ENCODE data around the gene INO80.
A peak's percentile ranks its signal among the peaks of the same experiment; 100 is the strongest.
"Not testable (repeated sequence)": the region's sequence is repeated elsewhere in the genome, so short reads cannot be mapped to it uniquely, and the experiment has no call there.

Gene INO80

GRCh38 chr15:40955141-40955903 lies 160.8 kb downstream of the INO80 start:
- no peaks in the 10 kb centered on the region for H3K9me3 ChIP-seq (ENCODE audit: control insufficient read depth in 2 of 2, low read length in 2 of 2)
- no peak overlapping the region for H3K27ac ChIP-seq (ENCODE audit: low read depth in 2 of 2, low read length in 2 of 2)
- H3K4me1 ChIP-seq (ENCODE audit: control insufficient read depth in 2 of 2, insufficient read depth in 2 of 2, low read length in 2 of 2): peaks cover 8 to 19% of the 10 kb centered on the region in 2 donors
- H3K9ac ChIP-seq (ENCODE audit: low read depth in 1 of 2, low read length in 2 of 2): peak overlapping the region in 1 of 2 donors; percentile 17
- H3K27me3 ChIP-seq (ENCODE audit: control insufficient read depth in 2 of 2, insufficient read depth in 2 of 2, low read length in 2 of 2): no peaks in the 10 kb centered on the region
- no peaks in the 10 kb centered on the region for H3K36me3 ChIP-seq (ENCODE audit: control insufficient read depth in 2 of 2, insufficient read depth in 2 of 2, low read length in 2 of 2)
- no peak overlapping the region for H3K4me3 ChIP-seq (ENCODE audit: low read length in 2 of 2)

GRCh38 chr15:40954158-40954848 lies 161.8 kb downstream of the INO80 start:
- not testable (repeated sequence) for H3K9me3 ChIP-seq (ENCODE audit: control insufficient read depth in 2 of 2, low read length in 2 of 2); H3K27ac ChIP-seq (ENCODE audit: low read depth in 2 of 2, low read length in 2 of 2); H3K9ac ChIP-seq (ENCODE audit: low read depth in 1 of 2, low read length in 2 of 2); H3K36me3 ChIP-seq (ENCODE audit: control insufficient read depth in 2 of 2, insufficient read depth in 2 of 2, low read length in 2 of 2); H3K27me3 ChIP-seq (ENCODE audit: control insufficient read depth in 2 of 2, insufficient read depth in 2 of 2, low read length in 2 of 2)
- peak overlapping the region in 1 of 2 donors; percentile 79 for H3K4me3 ChIP-seq (ENCODE audit: low read length in 2 of 2)
- peaks cover 14 to 22% of the 10 kb centered on the region in 2 donors for H3K4me1 ChIP-seq (ENCODE audit: control insufficient read depth in 2 of 2, insufficient read depth in 2 of 2, low read length in 2 of 2)

- Histone ChIP-seq H3K27me3 (ENCODE audit: control insufficient read depth in 2 of 2, insufficient read depth in 2 of 2, low read length in 2 of 2) (no peaks in the 10 kb centered on the region), H3K27ac (ENCODE audit: low read depth in 2 of 2, low read length in 2 of 2) (peak overlapping the region in 1 of 2 donors; percentile 53), H3K4me1 (ENCODE audit: control insufficient read depth in 2 of 2, insufficient read depth in 2 of 2, low read length in 2 of 2) (peaks cover 15 to 24% of the 10 kb centered on the region in 2 donors), H3K9ac (ENCODE audit: low read depth in 1 of 2, low read length in 2 of 2) (peak overlapping the region; percentile 54 to 72), H3K36me3 (ENCODE audit: control insufficient read depth in 2 of 2, insufficient read depth in 2 of 2, low read length in 2 of 2) (no peaks in the 10 kb centered on the region), H3K9me3 (ENCODE audit: control insufficient read depth in 2 of 2, low read length in 2 of 2) (no peaks in the 10 kb centered on the region), H3K4me3 (ENCODE audit: low read length in 2 of 2) (peak overlapping the region; percentile 79 to 84)
These were observed 162.4 kb downstream of the INO80 start for GRCh38 chr15:40953713-40954074.

GRCh38 chr15:40952901-40953712 lies 163.0 kb downstream of the INO80 start, which contains the start of gene CHAC1:
CHAC1 (plus strand) TSS chr15:40953471; CDS start chr15:40953584, 113 bp downstream.
- peak within 1 kb of the TSS; percentile 79 to 84 for H3K4me3 ChIP-seq (ENCODE audit: low read length in 2 of 2)
- peaks cover 15 to 24% of the 10 kb centered on the region in 2 donors for H3K4me1 ChIP-seq (ENCODE audit: control insufficient read depth in 2 of 2, insufficient read depth in 2 of 2, low read length in 2 of 2)
- peak within 1 kb of the TSS; percentile 83 to 89 for H3K27ac ChIP-seq (ENCODE audit: low read depth in 2 of 2, low read length in 2 of 2)
- no peaks in the 10 kb centered on the region for H3K27me3 ChIP-seq (ENCODE audit: control insufficient read depth in 2 of 2, insufficient read depth in 2 of 2, low read length in 2 of 2)
- no peaks in the 10 kb centered on the region for H3K36me3 ChIP-seq (ENCODE audit: control insufficient read depth in 2 of 2, insufficient read depth in 2 of 2, low read length in 2 of 2)
- peak within 1 kb of the TSS; percentile 72 to 79 for H3K9ac ChIP-seq (ENCODE audit: low read depth in 1 of 2, low read length in 2 of 2)
- H3K9me3 ChIP-seq (ENCODE audit: control insufficient read depth in 2 of 2, low read length in 2 of 2): no peaks in the 10 kb centered on the region

GRCh38 chr15:40952301-40952900 lies 163.7 kb downstream of the INO80 start:
- H3K4me3 ChIP-seq (ENCODE audit: low read length in 2 of 2): peak overlapping the region; percentile 79 to 84
- peaks cover 15 to 18% of the 10 kb centered on the region in 2 donors for H3K4me1 ChIP-seq (ENCODE audit: control insufficient read depth in 2 of 2, insufficient read depth in 2 of 2, low read length in 2 of 2)
- peak overlapping the region; percentile 83 to 89 for H3K27ac ChIP-seq (ENCODE audit: low read depth in 2 of 2, low read length in 2 of 2)
- no peaks in the 10 kb centered on the region for H3K27me3 ChIP-seq (ENCODE audit: control insufficient read depth in 2 of 2, insufficient read depth in 2 of 2, low read length in 2 of 2)
- H3K9ac ChIP-seq (ENCODE audit: low read depth in 1 of 2, low read length in 2 of 2): peak overlapping the region; percentile 72 to 79
- no peaks in the 10 kb centered on the region for H3K9me3 ChIP-seq (ENCODE audit: control insufficient read depth in 2 of 2, low read length in 2 of 2)
- H3K36me3 ChIP-seq (ENCODE audit: control insufficient read depth in 2 of 2, insufficient read depth in 2 of 2, low read length in 2 of 2): no peaks in the 10 kb centered on the region

GRCh38 chr15:40951764-40952163 lies 164.3 kb downstream of the INO80 start:
- H3K4me3 ChIP-seq (ENCODE audit: low read length in 2 of 2): no peak overlapping the region
- H3K9ac ChIP-seq (ENCODE audit: low read depth in 1 of 2, low read length in 2 of 2): no peak overlapping the region
- no peaks in the 10 kb centered on the region for H3K36me3 ChIP-seq (ENCODE audit: control insufficient read depth in 2 of 2, insufficient read depth in 2 of 2, low read length in 2 of 2)
- H3K27me3 ChIP-seq (ENCODE audit: control insufficient read depth in 2 of 2, insufficient read depth in 2 of 2, low read length in 2 of 2): no peaks in the 10 kb centered on the region
- no peak overlapping the region for H3K27ac ChIP-seq (ENCODE audit: low read depth in 2 of 2, low read length in 2 of 2)
- peaks cover 15 to 17% of the 10 kb centered on the region in 2 donors for H3K4me1 ChIP-seq (ENCODE audit: control insufficient read depth in 2 of 2, insufficient read depth in 2 of 2, low read length in 2 of 2)
- no peaks in the 10 kb centered on the region for H3K9me3 ChIP-seq (ENCODE audit: control insufficient read depth in 2 of 2, low read length in 2 of 2)

GRCh38 chr15:40949756-40950207 lies 166.3 kb downstream of the INO80 start:
- H3K9ac ChIP-seq (ENCODE audit: low read depth in 1 of 2, low read length in 2 of 2): no peak overlapping the region
- no peaks in the 10 kb centered on the region for H3K9me3 ChIP-seq (ENCODE audit: control insufficient read depth in 2 of 2, low read length in 2 of 2)
- H3K27me3 ChIP-seq (ENCODE audit: control insufficient read depth in 2 of 2, insufficient read depth in 2 of 2, low read length in 2 of 2): no peaks in the 10 kb centered on the region
- peaks cover 15 to 17% of the 10 kb centered on the region in 2 donors for H3K4me1 ChIP-seq (ENCODE audit: control insufficient read depth in 2 of 2, insufficient read depth in 2 of 2, low read length in 2 of 2)
- H3K36me3 ChIP-seq (ENCODE audit: control insufficient read depth in 2 of 2, insufficient read depth in 2 of 2, low read length in 2 of 2): no peaks in the 10 kb centered on the region
- peak overlapping the region; percentile 73 to 78 for H3K27ac ChIP-seq (ENCODE audit: low read depth in 2 of 2, low read length in 2 of 2)
- no peak overlapping the region for H3K4me3 ChIP-seq (ENCODE audit: low read length in 2 of 2)

- Histone ChIP-seq H3K36me3 (ENCODE audit: control insufficient read depth in 2 of 2, insufficient read depth in 2 of 2, low read length in 2 of 2) (no peaks in the 10 kb centered on the region), H3K4me3 (ENCODE audit: low read length in 2 of 2) (no peak overlapping the region), H3K27me3 (ENCODE audit: control insufficient read depth in 2 of 2, insufficient read depth in 2 of 2, low read length in 2 of 2) (no peaks in the 10 kb centered on the region), H3K9ac (ENCODE audit: low read depth in 1 of 2, low read length in 2 of 2) (no peak overlapping the region), H3K4me1 (ENCODE audit: control insufficient read depth in 2 of 2, insufficient read depth in 2 of 2, low read length in 2 of 2) (peaks cover 15 to 17% of the 10 kb centered on the region in 2 donors), H3K9me3 (ENCODE audit: control insufficient read depth in 2 of 2, low read length in 2 of 2) (no peaks in the 10 kb centered on the region), H3K27ac (ENCODE audit: low read depth in 2 of 2, low read length in 2 of 2) (peak overlapping the region; percentile 73 to 78)
These were observed 167.2 kb downstream of the INO80 start for GRCh38 chr15:40948706-40949473.
